Endothelial cell of umbilical vein (primary cell): ENCODE measurements around the gene ZFAND6. TPM values are rescaled to one million over a fixed set of nuclear protein-coding genes. Genes with fewer than 3 reads are reported as not detected.
"Not testable (repeated sequence)": the region's sequence is repeated elsewhere in the genome, so short reads cannot be mapped to it uniquely, and the experiment has no call there.

ENCODE experiments used
- BruUV-seq: library from RNA; stranded (reverse); fragments of 400-500 nt; replicated peaks from 2 replicates; lab custom pipeline; 2021; lab: Mats Ljungman, UMichigan
- CTCF ChIA-PET: fragments of 300-600, 350-600 bp; sonication (Branson Sonifier 250); formaldehyde crosslinking; loops from one replicate; lab custom pipeline; 2021; ENCODE audit warnings: antibody characterized with exemption, inconsistent platforms; lab: Charles Lee
- POLR2A ChIA-PET: fragments of 300-600, 350-600 bp; sonication (Branson Sonifier 250); formaldehyde crosslinking; loops from one replicate; lab custom pipeline; 2021; ENCODE audit warnings: antibody characterized with exemption, inconsistent platforms; lab: Charles Lee
- DNase-seq: peaks from one replicate; pipeline ENCODE4 v3.0.0-alpha.2; 2011; ENCODE audit warnings: low read depth, low spot score
- FAIRE-seq: peaks from 2 replicates; lab custom pipeline; 2011; peaks lifted over from hg19 to GRCh38; lab: Jason Lieb, UNC
- H2AFZ ChIP-seq: 2 replicates; pipeline ENCODE4 v1.6.0; 2012; ENCODE audit warnings: low read depth, low read length, control low read depth, inconsistent platforms
- H3K27ac ChIP-seq: 2 replicates; pipeline ENCODE4 v1.5.1; 2011; ENCODE audit warnings: low read depth, mild to moderate bottlenecking, control low read depth, low read length, moderate library complexity; ENCODE audit not compliant: insufficient read depth
- H3K27me3 ChIP-seq, 2 experiments: 2 replicates each; pipeline versions ENCODE4 v1.6.0 to v1.6.1; 2011; ENCODE audit warnings: low read length in 2 of 2, mixed read lengths in 1 of 2; ENCODE audit not compliant: control insufficient read depth in 2 of 2, insufficient read depth in 2 of 2
- H3K36me3 ChIP-seq, 2 experiments: 2 replicates in 1 of 2; 3 replicates in 1 of 2; pipeline ENCODE4 v1.5.1; 2011; ENCODE audit warnings: low read length in 2 of 2, mild to moderate bottlenecking in 1 of 2, moderate library complexity in 1 of 2; ENCODE audit not compliant: control insufficient read depth in 2 of 2, insufficient read depth in 2 of 2; ENCODE audit errors: extremely low read depth in 1 of 2
- H3K4me1 ChIP-seq: 3 replicates; pipeline ENCODE4 v1.5.1; 2011; ENCODE audit warnings: mild to moderate bottlenecking, low read length; ENCODE audit not compliant: control insufficient read depth, insufficient read depth; ENCODE audit errors: extremely low read depth
- H3K4me2 ChIP-seq: 2 replicates; pipeline ENCODE4 v1.6.1; 2011; ENCODE audit warnings: low read length, control low read depth, mixed read lengths; ENCODE audit not compliant: insufficient read depth
- H3K4me3 ChIP-seq, 3 experiments: fragments of 200-600 bp in 1 of 3; sonication (generic), shearing (Covaris generic) in 1 of 3; replicated peaks in 1 of 3; 2 replicates each; pipeline ENCODE4 v1.5.1; 2011 to 2016; ENCODE audit warnings: control low read depth in 3 of 3, low read length in 3 of 3, mild to moderate bottlenecking in 2 of 3, inconsistent platforms in 1 of 3, low read depth in 1 of 3, moderate library complexity in 1 of 3; ENCODE audit not compliant: insufficient read depth in 1 of 3
- H3K79me2 ChIP-seq: 2 replicates; pipeline ENCODE4 v1.6.0; 2012; ENCODE audit warnings: low read length, inconsistent platforms; ENCODE audit not compliant: control insufficient read depth, insufficient read depth
- H3K9ac ChIP-seq: replicated peaks from 2 replicates; pipeline ENCODE3; 2011; ENCODE audit warnings: low read length, control low read depth; ENCODE audit not compliant: insufficient read depth; ENCODE audit errors: extremely low read depth
- H3K9me1 ChIP-seq: replicated peaks from 3 replicates; pipeline ENCODE4 v1.6.0; 2011; ENCODE audit warnings: mild to moderate bottlenecking, low read length; ENCODE audit not compliant: control insufficient read depth, insufficient read depth; ENCODE audit errors: extremely low read depth
- H3K9me3 ChIP-seq: replicated peaks from 2 replicates; pipeline ENCODE4 v1.5.1; 2012; ENCODE audit warnings: low read length, inconsistent platforms; ENCODE audit not compliant: control insufficient read depth, insufficient read depth
- H4K20me1 ChIP-seq: replicated peaks from 2 replicates; pipeline ENCODE3; 2011; ENCODE audit warnings: mild to moderate bottlenecking, low read length; ENCODE audit not compliant: control insufficient read depth, insufficient read depth; ENCODE audit errors: extremely low read depth
- CTCF ChIP-seq, 2 donors: IDR thresholded peaks; 1 replicate in 1 of 2; 2 replicates in 1 of 2; pipeline ENCODE4 v1.5.1; 2011; ENCODE audit warnings: low read length in 2 of 2, mild to moderate bottlenecking in 2 of 2, moderate library complexity in 2 of 2, control low read depth in 1 of 2, inconsistent platforms in 1 of 2, low read depth in 1 of 2; ENCODE audit not compliant: insufficient read depth in 1 of 2; ENCODE audit errors: extremely low read depth in 1 of 2
- EZH2 ChIP-seq: IDR thresholded peaks from 2 replicates; pipeline ENCODE4 v1.6.1; 2012; ENCODE audit warnings: borderline replicate concordance, low read depth, mild to moderate bottlenecking, moderate library complexity, low read length, inconsistent platforms; ENCODE audit not compliant: severe bottlenecking
- FOS ChIP-seq: IDR thresholded peaks from 2 replicates; pipeline ENCODE4 v1.6.1; 2011; ENCODE audit warnings: mild to moderate bottlenecking, low read length, moderate library complexity, borderline replicate concordance; ENCODE audit not compliant: insufficient read depth
- GATA2 ChIP-seq: IDR thresholded peaks from 2 replicates; pipeline ENCODE4 v1.7.0; 2011; ENCODE audit warnings: low read depth, mild to moderate bottlenecking, moderate library complexity, mixed read lengths, low read length; ENCODE audit not compliant: insufficient read length, insufficient read depth
- JUN ChIP-seq: IDR thresholded peaks from 2 replicates; pipeline ENCODE4 v1.6.1; 2011; ENCODE audit warnings: borderline replicate concordance, low read depth; ENCODE audit not compliant: insufficient read length, insufficient read depth
- MYC ChIP-seq: IDR thresholded peaks from one replicate; pipeline ENCODE4 v1.6.1; 2011; ENCODE audit warnings: mild to moderate bottlenecking, low read depth, low read length
- POLR2A ChIP-seq: IDR thresholded peaks from 2 replicates; pipeline ENCODE4 v1.6.1; 2012; ENCODE audit warnings: low read depth, mild to moderate bottlenecking, control low read depth, low read length
- POLR2AphosphoS5 ChIP-seq: IDR thresholded peaks from 2 replicates; pipeline ENCODE4 v1.6.1; 2012; ENCODE audit warnings: low read depth, mild to moderate bottlenecking, control low read depth, low read length, moderate library complexity; ENCODE audit not compliant: insufficient read depth
- dilution Hi-C: fragments of 300-500 bp; cut with MboI; formaldehyde crosslinking; loops from one replicate; pipeline ENCODE4 v1.15.0; 2019; ENCODE audit warnings: low sequenced_read_pairs; ENCODE audit not compliant: extremely low pct_ligation_motif_present
- intact Hi-C: fragments of 100-400 bp; cut with micrococcal nuclease; formaldehyde crosslinking; loops from one replicate; pipeline ENCODE4 v1.10.0; 2022
- polyA plus RNA-seq, 4 experiments: library from polyadenylated mRNA; depleted of rRNA in 3 of 4; stranded (reverse) in 3 of 4; unstranded in 1 of 4; fragments of >200 nt; gene quantifications; 2 replicates each; pipeline versions ENCODE4 v1.2.1 to v1.2.3, GENCODE V29; 2011 to 2012; ENCODE audit warnings: missing spikeins in 1 of 4
- total RNA-seq: library from RNA; stranded (reverse); gene quantifications from 2 replicates; pipeline ENCODE4 v1.2.3, GENCODE V29; 2021
- TF ChIP-seq, protein P1 (sequence below): IDR thresholded peaks from 2 replicates; pipeline ENCODE4 v1.6.1; 2011; ENCODE audit not compliant: insufficient read depth, insufficient read length

ZFAND6 gene
- total and polyA plus RNA-seq, 2 donors (not counting 3 experiments of a cell fraction or from before 2014, with no cell fraction given): 50.3 to 97.9 TPM

DNA sequence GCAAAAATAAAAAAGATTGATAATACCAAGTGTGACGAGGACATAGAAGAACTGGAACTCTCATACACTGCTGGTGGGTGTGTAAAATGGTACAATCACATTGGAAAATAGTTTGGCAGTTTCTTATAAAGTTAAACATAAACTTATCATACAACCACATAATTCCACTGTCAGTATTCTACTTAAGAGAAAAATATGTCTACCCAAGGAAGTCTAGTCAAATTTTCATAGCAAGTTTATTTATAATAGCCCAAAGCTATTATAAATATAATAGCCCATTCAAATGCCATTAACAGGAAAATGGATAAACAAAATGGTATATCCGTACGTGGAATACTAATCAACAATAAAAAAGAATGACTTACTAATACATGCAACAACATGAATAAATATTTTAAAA, 47.9 kb upstream of the ZFAND6 start:
- Histone ChIP-seq H3K9me3 (no peaks in the 10 kb centered on the region), H3K9ac (no peak overlapping the region), H3K4me1 (no peaks in the 10 kb centered on the region), H3K4me3 (no peak overlapping the region), H3K27me3 (no peaks in the 10 kb centered on the region), H3K36me3 (no peaks in the 10 kb centered on the region), H2AFZ (no peak overlapping the region), H3K79me2 (no peaks in the 10 kb centered on the region), H3K9me1 (no peaks in the 10 kb centered on the region), H3K27ac (no peak overlapping the region), H3K4me2 (no peak overlapping the region), H4K20me1 (no peaks in the 10 kb centered on the region)
- POLR2A ChIA-PET: no interaction called here
- dilution Hi-C loops: no loop called here
- DNase-seq (no peak), FAIRE-seq (no peak)
- no TSS peak for BruUV-seq
- CTCF ChIA-PET: no interaction called here
- intact Hi-C loops: no loop called here
- TF ChIP-seq FOS: no peak
- TF ChIP-seq POLR2A: no peak

DNA sequence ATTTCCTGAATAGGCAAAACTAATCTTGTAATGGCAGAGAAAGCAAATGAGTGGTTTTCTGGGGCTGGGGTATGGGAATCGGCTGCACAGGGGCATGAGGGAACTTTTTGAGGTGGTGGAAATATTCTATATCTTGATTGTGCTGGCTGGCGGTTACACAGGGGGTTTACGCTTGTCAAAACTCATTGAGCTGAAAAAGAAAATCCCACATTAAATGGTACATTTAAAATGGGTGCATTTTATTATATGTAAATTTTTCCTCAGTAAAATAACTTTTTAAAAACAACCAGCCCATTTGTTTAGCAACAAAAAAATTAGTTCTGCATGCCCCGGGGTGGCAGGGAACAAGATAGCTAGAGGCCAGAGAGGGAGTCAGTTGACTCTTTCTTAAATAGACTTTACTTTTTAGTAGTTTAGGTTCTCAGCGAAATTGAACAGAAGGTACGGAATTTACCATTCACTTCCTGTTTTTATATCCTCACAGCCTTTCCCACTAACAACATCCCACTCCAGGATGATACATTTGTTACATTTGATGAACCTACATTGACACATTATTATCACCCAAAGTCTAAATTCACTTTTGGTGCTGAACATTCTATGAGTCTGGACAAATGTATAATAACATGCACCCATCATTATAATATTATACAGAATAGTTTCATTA, 47.3 kb upstream of the ZFAND6 start:
- no peaks in the 10 kb centered on the region for H3K9me3 ChIP-seq
- H3K4me2 ChIP-seq: no peak overlapping the region
- H3K36me3 ChIP-seq: no peaks in the 10 kb centered on the region
- ChIA-PET CTCF (no interaction called here), POLR2A (no interaction called here)
- no peak overlapping the region for H3K27ac ChIP-seq
- FAIRE-seq: no peak
- dilution Hi-C loops (no loop called here), intact Hi-C loops (no loop called here)
- no TSS peak for BruUV-seq
- no peaks in the 10 kb centered on the region for H3K79me2 ChIP-seq
- H2AFZ ChIP-seq: no peak overlapping the region
- H3K9me1 ChIP-seq: no peaks in the 10 kb centered on the region
- DNase-seq: no peak
- no peaks in the 10 kb centered on the region for H4K20me1 ChIP-seq
- no peaks in the 10 kb centered on the region for H3K27me3 ChIP-seq
- H3K4me1 ChIP-seq: no peaks in the 10 kb centered on the region
- H3K4me3 ChIP-seq: no peak overlapping the region
- H3K9ac ChIP-seq: no peak overlapping the region
- TF ChIP-seq CTCF (IDR thresholded peaks at IDR 0.05; ENCODE audit: extremely low read depth in 1 of 2, insufficient read depth in 1 of 2, low read depth in 1 of 2, low read length in 2 of 2) (no peak), JUN (no peak), POLR2A (no peak), MYC (no peak), FOS (no peak), EZH2 (no peak), GATA2 (no peak), POLR2AphosphoS5 (no peak)
- TF ChIP-seq, protein P1, sequence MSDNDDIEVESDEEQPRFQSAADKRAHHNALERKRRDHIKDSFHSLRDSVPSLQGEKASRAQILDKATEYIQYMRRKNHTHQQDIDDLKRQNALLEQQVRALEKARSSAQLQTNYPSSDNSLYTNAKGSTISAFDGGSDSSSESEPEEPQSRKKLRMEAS: no peak

DNA sequence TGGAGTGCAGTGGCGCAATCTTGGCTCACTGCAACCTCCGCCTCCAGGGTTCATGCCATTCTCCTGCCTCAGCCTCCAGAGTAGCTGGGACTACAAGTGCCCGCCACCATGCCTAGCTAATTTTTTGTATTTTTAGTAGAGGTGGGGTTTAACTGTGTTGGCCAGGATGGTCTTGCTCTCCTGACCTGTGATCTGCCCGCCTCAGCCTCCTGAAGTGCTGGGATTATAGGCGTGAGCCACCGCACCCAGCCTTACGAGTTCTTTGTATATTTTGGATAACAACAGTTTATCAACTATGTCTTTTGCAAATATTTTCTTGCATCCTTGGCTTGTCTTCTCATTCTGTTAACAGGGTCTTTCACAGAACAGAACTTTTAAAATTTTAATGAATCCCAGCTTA, 45.3 kb upstream of the ZFAND6 start:
- H3K9ac ChIP-seq, H3K4me2 ChIP-seq, H3K9me3 ChIP-seq, H3K4me3 ChIP-seq, H3K79me2 ChIP-seq, FAIRE-seq, H3K9me1 ChIP-seq, H4K20me1 ChIP-seq, H2AFZ ChIP-seq, dilution Hi-C loops, H3K27me3 ChIP-seq, intact Hi-C loops, POLR2A ChIA-PET, DNase-seq, BruUV-seq, H3K27ac ChIP-seq, H3K36me3 ChIP-seq, H3K4me1 ChIP-seq, CTCF ChIA-PET: not testable (repeated sequence)
